IPS-18c (cell line): ENCODE measurements around the gene GATAD2A.

ENCODE experiments used
- H3K4me3 ChIP-seq: 2 replicates; pipeline ENCODE4 v1.7.0; 2013; ENCODE audit warnings: low read depth, mild to moderate bottlenecking, low read length, moderate library complexity; ENCODE audit not compliant: insufficient read depth
- H3K9me3 ChIP-seq: one replicate; pipeline ENCODE4 v1.6.1; 2013; ENCODE audit warnings: mild to moderate bottlenecking, low read length, moderate library complexity; ENCODE audit not compliant: control insufficient read depth, insufficient read depth

Gene GATAD2A

DNA sequence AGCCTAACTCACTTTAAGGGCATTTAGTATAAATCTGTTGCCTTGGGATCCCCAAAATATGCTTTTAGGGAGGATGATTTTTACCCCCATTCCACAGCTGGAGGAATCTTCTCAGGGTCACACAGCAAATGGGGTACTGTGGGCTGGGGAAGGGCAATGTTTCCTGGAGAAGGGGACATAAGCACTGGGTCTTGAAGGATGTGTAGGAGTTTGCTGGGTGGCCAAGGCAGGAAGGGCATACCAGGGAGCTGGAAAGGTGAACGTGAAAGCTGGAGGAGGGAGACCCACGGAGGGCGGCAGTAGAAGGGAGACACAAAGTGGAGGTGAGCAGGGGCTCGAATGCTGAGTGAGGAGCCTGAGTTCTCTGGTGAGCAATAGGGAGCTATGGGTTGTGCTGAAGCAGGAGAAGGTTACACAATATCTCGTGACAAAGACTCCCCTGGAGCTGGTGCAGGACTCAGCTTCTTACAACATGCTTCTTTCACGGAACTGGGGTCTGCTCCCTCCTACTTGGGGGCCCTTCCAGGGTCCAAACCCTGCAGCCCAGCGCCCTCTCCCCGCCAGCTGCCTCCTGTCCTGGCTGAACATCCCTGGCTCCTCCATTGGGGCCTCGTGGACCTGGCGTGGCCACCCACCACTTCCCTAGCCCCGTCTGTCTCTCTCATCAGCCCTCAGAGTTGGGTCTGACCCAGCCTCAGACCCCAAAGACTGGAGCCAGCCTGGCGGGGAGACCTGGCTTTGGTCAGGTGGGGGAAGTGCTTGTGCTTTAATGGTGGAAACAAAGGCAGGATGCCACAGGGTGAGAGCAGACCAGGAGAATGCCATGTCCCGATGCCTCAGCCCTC lies 143.7 kb downstream of the GATAD2A start:
- H3K4me3 ChIP-seq: no peak overlapping the region
- no peaks in the 10 kb centered on the region for H3K9me3 ChIP-seq

DNA sequence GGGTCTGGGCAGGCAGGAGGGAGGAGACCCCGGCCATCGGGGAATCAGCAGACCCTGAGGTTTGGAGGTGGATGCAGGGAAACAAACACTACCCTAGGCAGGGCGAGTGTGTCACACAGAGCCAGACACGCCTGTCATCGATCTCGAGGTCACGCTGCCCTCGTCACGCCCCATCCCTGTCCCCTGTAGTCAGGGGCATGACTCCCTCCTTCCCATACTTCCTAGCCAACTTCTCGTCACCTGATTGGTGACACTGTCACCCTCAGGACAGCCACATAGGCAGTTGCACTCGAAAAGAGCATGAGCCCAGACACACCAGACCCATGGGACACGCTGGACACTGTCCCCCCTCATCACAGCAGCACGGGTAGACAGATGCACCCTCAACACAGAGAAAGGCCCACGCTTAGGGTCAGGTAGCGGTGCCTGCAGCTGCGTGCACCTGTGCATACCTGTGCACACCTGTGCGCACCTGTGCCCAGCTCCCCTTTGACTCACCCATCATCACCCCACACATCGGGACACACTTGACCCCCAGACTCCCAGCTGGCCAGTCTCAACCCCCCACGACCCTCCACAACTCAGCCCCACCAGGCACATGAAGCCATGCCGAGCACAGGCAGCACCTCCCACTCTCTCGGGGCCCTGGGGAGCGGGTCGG lies 144.5 kb downstream of the GATAD2A start:
- Histone ChIP-seq H3K9me3 (no peaks in the 10 kb centered on the region), H3K4me3 (no peak overlapping the region)

DNA sequence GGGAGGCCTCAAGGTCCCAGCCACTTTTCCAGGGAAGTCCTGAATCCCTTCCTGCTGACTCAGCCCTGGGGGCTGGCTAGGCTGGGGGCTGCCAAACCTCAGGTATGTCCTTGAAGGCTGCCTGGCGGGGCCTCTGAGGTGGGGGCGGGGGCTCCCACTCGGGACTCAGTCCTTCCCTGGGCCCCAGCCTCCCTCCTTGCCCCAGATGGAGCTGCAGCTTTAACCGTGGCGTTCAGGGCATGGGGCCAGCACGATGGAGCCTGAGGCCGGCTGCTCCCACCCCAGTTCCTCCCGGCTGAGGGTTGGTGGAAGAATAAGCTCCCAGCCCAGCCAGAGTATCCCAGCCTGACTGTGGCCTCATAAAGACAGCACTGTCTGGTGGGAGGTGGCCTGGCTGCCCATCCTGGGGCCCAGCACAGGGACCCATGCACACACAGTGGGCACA lies 145.0 kb downstream of the GATAD2A start:
- Histone ChIP-seq H3K4me3 (no peak overlapping the region), H3K9me3 (no peaks in the 10 kb centered on the region)

DNA sequence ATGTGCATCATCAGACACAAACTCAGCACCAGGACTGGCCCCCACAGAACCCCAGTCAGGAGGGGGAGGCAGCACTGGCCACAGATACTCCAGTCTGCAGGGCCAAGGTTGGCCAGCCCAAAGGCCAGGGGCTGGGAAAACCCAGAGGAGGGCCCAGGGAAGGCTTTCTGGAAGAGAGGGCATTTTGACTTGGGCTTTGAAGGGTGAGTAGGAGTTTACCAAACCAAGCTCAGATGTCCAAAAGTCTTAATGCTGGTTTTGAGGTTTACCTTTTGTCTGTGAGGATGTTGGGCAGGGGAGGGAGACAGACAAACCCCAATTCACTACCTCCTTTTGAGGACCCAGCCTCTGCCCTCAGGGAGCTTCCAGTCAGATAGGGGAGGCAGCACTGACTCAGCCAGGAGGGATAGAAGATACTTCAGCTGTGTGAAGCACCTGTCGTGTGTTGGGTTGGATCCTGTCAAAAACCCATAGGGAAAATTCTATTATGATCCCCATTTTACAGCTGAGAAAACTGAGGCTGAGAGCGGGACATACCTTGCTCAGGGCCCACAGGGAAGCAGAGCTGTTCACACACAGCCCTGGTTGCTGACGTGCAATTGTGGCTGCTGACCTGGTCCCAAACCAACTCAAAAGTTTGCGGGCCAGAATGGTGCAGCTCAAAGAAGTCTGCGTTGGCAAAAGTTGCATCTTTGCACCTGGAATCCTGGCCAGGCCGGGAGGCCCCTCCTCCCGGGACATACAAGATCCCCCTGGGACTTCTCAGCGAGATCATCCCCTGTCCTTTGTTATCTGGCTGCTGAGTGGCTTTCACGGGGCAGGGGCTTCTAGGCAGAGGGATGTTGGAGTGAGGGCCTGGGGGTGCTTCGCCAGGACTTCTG lies 145.7 kb downstream of the GATAD2A start:
- Histone ChIP-seq H3K9me3 (no peaks in the 10 kb centered on the region), H3K4me3 (no peak overlapping the region)

DNA sequence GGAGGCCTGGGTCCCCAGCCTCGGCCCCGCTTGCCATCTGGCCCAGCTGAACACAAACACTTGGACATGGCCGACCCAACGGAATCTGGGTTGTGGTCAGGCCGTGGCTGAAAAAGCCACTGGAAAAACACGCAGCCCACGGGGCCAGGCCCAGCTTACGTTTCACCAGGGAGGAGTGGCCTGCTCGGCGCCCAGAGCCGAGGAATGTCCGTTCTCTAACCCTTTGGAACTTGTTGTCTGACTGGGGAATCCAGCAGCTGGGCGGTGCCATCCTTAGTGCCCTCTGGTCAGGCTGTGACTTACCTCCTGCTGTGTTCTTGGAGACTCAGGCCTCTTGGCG lies 146.3 kb downstream of the GATAD2A start:
- H3K9me3 ChIP-seq: no peaks in the 10 kb centered on the region
- no peak overlapping the region for H3K4me3 ChIP-seq

DNA sequence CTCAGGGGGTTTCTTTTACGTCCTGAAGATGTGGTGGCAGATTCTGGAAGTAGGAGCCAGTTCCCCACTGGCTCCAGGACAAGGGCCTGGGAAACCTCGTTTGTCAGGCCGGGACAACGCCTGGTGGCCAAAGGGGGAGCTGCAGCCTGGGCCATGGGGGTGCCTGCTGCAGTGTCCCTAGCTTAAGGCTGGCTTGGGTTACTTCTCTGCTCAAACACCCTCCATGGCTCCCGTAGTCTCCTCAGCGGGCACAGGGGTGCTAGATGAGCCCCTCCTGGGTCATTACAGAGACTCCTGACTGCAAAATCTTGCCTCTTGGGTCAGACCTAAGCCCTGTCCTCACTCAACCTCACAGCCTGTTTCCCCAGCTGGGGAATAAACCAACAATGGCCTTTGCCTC lies 147.3 kb downstream of the GATAD2A start:
- no peak overlapping the region for H3K4me3 ChIP-seq

DNA sequence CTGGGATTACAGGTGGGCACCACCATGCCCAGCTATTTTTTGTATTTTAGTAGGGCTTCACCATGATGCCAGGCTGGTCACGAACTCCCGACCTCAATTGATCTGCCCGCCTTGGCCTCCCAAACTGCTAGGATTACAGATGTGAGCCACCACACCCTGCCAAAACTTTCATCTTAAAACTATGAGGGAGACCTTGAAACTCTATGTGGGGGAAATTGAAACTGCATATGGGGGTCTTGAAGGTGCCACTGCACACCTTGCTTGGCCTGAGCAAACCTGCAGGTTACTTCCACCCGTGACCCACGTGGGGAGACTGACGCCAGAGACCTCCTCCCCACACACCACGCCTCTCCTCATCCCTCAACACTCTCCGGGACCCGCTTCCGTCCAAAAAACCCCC lies 148.2 kb downstream of the GATAD2A start:
- no peak overlapping the region for H3K4me3 ChIP-seq
- H3K9me3 ChIP-seq: no peaks in the 10 kb centered on the region

More for the DNA sequence above, 147.3 kb downstream of the GATAD2A start:
- H3K9me3 ChIP-seq: no peaks in the 10 kb centered on the region

DNA sequence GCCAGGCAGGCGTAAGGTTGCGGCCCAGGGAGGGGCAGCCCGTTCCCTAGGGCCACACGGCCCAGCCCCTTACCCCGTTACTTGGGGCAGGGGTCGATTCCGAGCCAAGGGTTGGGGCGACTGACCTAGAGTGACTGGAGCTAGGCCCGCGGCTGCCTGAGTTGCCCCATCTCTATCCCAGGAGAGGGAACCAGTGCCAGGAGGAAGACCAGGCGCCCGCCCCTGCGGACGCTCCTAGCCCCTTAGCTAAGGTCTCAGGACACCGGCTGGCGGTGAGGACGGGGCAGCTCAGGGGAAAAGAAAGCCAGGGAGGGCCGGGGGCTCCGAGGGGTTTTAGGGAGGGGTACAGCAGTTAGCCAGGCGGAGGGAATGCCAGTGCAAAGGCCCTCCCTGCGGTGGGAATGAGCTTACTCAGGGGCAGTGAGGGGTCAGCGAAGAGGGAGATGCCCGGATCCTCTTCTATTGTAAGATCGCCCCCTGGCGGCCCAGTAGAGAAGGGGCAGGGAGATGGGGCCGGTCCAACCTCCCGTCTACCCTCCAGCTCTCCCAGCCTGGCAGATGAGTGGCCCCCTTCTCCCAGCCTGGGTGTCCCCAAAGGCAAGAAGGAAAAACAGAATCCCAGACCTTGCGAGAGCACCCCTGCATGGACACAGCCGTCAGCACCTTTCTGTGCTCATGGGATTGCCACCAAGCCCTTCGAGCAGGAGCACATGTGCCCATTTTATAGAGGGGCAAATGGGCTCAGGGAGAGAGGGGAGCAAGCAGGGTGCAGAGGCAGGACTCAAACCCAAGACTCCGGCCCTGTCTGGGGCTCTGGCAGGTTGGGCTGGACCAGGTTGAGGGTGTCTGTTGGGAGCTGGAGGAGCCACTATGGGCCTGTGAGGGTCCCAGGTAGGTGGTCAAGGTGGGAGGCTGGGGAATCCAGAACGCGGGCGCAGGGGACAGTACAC lies 148.9 kb downstream of the GATAD2A start:
- no peak overlapping the region for H3K4me3 ChIP-seq

DNA sequence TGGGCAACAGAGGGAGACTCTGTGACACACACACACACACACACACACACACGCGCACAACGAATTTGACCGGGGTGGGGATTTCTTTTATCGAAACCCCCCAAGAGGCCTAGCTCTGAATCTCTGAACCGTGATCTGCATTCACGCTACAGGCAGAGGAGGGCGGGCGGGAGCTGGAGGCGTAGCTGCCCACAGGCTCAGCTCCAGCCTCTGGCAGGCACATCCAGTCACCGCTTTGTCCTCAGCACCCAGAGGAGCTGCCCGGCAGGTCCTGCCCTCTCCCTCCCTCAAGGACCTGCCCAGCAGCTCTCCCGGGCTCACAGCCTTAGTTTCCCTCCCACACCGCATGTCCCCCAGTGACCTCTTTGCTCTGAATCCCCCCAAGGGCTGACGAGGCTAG lies 152.6 kb downstream of the GATAD2A start:
- Histone ChIP-seq H3K9me3 (no peaks in the 10 kb centered on the region), H3K4me3 (no peak overlapping the region)

More for the DNA sequence above, 148.9 kb downstream of the GATAD2A start:
- H3K9me3 ChIP-seq: no peaks in the 10 kb centered on the region
